Retinal pigment epithelial cell (primary cell): ENCODE results near the gene FMOD.
A peak's percentile ranks its signal among the peaks of the same experiment; 100 is the strongest.

Experiments
- DNase-seq: peaks from one replicate; pipeline ENCODE4 v3.0.0-alpha.2; 2010; ENCODE audit warnings: low read depth
- H3K4me3 ChIP-seq: 2 replicates; pipeline ENCODE4 v1.5.1; 2011; ENCODE audit warnings: mild to moderate bottlenecking, low read length, control low read depth, moderate library complexity
- CTCF ChIP-seq: conservative IDR thresholded peaks from 2 replicates; pipeline ENCODE4 v1.5.1; 2011; ENCODE audit warnings: low read depth, low read length, control low read depth, inconsistent platforms

The FMOD gene

DNA sequence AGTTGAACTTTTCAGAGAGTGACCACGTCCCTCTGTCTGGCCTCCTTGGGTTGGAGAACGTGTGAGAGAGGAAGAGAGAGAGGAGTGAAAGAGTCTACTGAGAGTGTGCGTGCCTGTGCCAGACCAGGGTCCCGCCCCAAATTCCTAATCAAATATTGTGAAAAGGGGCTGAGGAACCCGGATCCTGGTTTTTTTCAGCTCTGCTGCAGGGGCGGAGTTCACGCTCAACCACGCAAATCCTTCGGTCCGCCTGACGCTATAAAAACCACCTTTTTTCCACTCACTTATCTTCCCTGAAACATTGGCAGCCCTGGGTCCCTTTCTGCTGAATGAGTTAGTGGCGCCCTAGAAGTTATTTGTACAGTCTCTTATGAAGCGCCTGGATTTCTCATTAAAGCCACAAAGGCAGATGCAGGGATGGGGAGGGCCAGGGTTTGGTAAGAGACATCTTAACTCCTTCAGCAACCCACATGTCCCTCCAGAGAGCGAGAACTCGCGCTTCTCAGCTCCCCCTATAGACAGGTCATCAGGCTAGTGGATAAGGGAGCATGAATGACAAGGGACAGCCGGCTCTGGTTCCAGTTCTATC lies at the start of gene FMOD:
Gene FMOD (minus strand): TSS at position 86 of the 589 bp plus-strand sequence. CDS start 2,852 bp downstream, outside the sequence.
- DNase-seq, result no peak
- peak; percentile 35 for TF ChIP-seq CTCF
- peak within 1 kb of the TSS; percentile 4 for H3K4me3 ChIP-seq

DNA sequence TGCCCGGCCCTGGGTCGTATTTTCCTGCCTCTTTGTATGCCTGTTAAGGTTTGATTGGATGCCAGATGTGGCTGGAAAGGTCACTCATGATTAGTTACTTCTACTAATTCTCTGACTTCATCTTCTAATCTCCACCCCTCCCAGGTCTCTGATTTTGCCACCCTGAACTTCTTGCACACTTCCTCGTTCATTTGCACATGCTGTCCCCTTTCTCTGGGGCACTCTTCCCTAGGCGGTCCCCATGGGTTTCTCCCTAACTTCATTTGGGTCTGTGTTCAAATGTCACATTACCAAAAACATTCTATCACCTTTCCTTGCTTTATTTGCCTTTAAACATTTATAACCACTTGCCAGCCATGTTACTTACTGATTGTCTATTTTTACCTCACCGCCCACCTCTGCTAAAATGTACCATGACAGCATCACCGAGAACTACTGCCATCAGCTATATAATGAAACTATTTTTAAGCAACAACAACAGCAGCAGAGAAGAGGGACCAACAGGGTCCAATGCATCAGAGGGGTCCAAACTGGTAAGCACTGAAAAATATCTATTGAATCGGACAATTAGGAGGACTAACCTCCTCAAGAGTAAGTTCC lies 45.8 kb upstream of the FMOD start:
- no peak for DNase-seq
- TF ChIP-seq CTCF, result no peak
- no peak overlapping the region for H3K4me3 ChIP-seq

- TF ChIP-seq CTCF, result no peak
- no peak for DNase-seq
- H3K4me3 ChIP-seq, result no peak overlapping the region
Observed at GRCh38 chr1:203395751-203396150, 44.8 kb upstream of the FMOD start.

DNA sequence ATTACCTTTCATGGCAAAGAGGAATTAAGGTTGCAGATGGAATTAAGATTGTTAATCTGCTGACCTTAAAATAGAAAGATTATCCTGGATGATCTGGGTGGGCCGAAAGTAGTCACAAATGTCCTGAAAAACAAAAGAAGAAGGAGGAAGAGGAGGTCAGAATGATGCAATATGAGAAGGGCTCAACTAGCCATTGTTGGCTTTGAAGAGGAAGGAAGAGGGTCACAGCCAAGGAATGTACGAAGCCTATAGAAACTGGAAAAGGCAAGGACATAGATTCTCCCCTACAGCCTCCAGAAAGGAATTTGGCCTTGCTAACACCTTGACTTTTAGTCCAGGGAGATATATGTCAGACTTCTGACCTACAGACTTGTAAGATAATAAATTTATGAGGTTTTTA lies 39.4 kb upstream of the FMOD start:
- DNase-seq, result no peak
- H3K4me3 ChIP-seq, result no peak overlapping the region

DNA sequence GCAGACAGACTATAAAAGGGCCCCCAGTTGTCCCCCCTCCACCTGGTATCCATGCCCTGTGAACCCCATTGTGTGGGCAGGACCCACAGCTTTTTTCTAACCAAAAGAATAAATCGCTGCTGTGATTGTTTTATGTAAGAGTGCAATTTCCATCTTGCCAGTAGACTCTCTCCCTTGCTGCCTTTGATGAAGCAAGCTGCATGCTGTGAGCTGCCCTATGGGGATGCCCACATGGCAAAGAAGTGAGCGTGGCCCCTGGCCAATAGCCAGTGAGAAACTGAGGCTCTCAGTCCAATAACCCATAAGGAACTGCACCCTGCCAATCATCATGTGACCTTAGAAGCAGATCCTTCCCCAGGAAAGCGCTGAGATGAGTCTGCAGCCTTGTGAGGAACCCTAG lies 37.8 kb upstream of the FMOD start:
- no peak for DNase-seq
- TF ChIP-seq CTCF, result no peak
- no peak overlapping the region for H3K4me3 ChIP-seq

More for the DNA sequence above, 39.4 kb upstream of the FMOD start:
- TF ChIP-seq CTCF, result no peak

GRCh38 chr1:203382026-203382425 lies 31.1 kb upstream of the FMOD start:
- TF ChIP-seq CTCF, result no peak
- DNase-seq, result no peak
- no peak overlapping the region for H3K4me3 ChIP-seq

DNA sequence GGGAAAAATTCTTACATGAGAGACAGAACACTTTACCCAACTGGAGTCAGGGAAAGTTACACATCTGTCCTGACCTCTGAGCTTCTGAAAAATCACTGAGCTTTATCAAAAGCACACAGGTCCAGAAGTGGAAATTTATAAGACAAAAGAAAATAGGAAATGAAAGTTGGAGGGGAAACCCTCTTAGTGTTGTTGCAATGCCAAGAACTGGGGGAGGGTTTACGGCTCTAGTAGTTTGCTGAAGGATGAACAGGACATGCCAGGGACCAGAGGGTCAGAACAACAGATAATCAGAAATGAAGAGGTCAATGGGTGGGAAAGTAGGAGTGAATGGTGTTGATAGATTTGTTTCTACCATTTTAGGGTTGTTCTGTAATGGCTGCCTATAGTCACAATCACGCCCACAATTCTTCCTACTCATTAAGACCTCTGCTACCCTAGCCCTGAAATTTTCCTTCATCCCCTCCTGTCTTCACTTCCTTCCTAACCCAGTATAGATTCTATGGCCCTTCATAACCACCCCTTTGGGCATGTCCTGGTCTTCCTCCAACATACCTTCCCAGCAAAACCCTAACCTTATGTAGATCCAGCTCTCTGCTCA lies 30.3 kb upstream of the FMOD start:
- no peak for TF ChIP-seq CTCF
- no peak overlapping the region for H3K4me3 ChIP-seq
- DNase-seq, result no peak
